HPDE6-E6E7 (cell line): Measurements from ENCODE around the gene CHCHD3.
"Not testable (repeated sequence)": the region's sequence is repeated elsewhere in the genome, so short reads cannot be mapped to it uniquely, and the experiment has no call there.

ENCODE experiments used
- DNase-seq: peaks from one replicate; pipeline ENCODE4 v3.0.0; 2011; ENCODE audit warnings: missing footprints; ENCODE audit errors: extremely low spot score

Gene CHCHD3

DNA sequence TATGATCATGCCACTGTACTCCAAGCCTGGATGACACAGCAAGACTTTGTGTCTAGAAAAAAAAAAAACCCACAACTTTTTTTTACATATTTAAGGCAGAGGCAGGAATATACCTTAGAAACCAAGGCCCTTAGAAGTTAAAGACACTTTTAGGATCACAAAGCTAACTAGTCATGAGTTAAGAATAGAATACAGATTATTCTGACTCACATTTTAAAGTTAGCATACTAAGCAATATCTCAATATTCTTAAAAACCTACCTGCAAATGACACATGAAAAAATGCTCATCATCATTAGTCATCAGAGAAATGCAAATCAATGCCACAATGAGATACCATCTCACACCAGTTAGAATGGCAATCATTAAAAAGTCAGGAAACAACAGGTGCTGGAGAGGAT is 177.7 kb downstream of the CHCHD3 start:
- DNase-seq = no peak

- DNase-seq = not testable (repeated sequence)
Measured at GRCh38 chr7:132902294-132902693, 179.6 kb downstream of the CHCHD3 start.

GRCh38 chr7:132901241-132901640 is 180.6 kb downstream of the CHCHD3 start:
- DNase-seq = no peak

DNA sequence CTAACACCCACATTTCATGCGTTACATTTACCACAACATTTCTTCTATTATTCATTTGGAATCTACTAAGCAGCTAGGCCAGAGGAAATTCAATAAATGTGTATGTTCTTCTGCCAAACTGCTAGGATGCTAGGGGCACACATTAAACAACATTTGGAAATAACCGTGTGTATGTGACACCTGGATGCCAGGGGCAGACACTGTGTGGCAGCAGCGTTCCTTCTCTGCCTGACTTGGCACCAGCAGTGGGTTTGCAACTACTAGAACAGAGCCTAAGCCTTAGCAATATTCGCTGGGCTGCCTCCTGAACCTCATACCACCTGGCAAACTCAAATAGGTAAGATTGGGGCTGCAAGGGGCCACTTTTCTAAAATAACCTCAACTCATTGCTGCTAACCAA is 182.1 kb downstream of the CHCHD3 start:
- no peak for DNase-seq

GRCh38 chr7:132898641-132899175 is 183.2 kb downstream of the CHCHD3 start:
- DNase-seq = not testable (repeated sequence)

GRCh38 chr7:132897093-132897687 is 184.7 kb downstream of the CHCHD3 start:
- no peak for DNase-seq

DNA sequence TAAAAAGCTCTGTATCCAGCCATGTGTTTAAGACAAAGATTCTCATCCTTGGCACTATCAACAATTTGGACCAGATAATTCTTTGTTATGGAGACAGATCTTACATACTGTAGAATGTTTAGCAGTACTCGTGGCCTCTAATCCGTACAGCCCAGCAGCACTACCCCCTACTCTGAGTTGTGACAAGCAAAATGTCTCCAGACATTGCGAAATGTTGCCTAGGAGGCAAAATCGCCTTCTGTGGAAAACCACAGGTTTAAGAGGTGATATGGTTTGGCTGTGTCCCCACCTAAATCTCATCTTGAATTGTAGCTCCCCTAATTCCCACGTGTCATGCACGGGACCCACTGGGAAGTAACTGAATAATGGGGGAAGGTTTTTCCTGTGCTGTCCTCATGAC is 186.7 kb downstream of the CHCHD3 start:
- no peak for DNase-seq

DNA sequence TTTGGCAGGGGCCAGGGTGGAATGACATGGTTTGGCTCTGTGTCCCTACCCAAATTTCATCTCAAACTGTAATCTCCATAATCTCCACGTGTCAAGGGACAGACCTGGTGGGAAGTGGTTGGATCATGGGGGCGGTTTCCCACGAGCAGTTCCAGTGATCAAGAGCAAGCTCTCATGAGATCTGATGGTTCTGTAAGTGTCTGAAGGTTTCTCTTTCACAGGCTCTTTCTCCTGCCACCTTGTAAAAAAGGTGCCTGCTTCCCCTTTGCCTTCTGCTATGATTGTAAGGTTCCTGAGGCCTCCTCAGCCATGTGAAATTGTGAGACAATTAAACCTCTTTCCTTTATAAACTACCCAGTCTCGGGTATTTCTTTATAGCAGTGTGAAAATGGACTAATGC is 188.3 kb downstream of the CHCHD3 start:
- no peak for DNase-seq

- DNase-seq = not testable (repeated sequence)
Measured at GRCh38 chr7:132892744-132893143, 189.1 kb downstream of the CHCHD3 start.

GRCh38 chr7:132891554-132891953 is 190.3 kb downstream of the CHCHD3 start:
- no peak for DNase-seq

GRCh38 chr7:132882714-132883428 is 199.0 kb downstream of the CHCHD3 start:
- no peak for DNase-seq

GRCh38 chr7:132881317-132881716 is 200.6 kb downstream of the CHCHD3 start:
- no peak for DNase-seq

- no peak for DNase-seq
Measured at GRCh38 chr7:132879579-132879978, 202.3 kb downstream of the CHCHD3 start.

DNA sequence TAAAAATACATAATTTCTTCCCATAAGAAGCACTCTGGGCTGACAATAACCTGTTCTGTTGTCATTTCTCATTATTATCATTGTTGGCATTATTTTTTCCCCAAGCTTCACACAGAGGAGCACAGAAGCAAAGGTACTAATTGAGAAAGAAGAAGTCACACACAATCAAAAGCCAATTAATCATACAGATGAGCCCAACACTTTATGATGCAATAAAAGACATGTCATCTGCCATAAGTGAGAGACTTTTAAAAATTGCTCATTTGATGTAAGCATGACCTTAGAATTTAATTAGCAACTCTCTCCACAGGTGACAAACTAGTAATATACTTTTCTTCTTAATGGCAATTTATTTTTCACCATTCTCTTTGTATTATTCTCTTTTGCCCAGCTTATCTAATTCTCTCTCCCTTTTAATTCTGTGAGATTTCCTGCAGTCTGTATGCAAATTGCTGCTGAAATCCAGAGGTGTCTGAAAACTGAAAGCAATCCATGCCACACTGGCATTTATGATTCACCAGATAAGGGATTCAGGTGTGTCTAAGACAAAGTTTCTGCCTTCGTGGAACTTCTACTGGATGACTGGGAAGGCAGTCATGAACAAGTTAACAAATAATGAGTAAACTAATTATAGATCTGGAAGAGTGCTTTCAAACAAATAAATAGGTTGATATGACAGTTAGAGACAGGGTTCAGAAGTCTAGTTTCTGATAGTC is 203.5 kb downstream of the CHCHD3 start:
- DNase-seq = peak; percentile 27

GRCh38 chr7:132877573-132877972 is 204.3 kb downstream of the CHCHD3 start:
- DNase-seq = no peak

- DNase-seq = no peak
Measured at GRCh38 chr7:132876576-132876975, 205.3 kb downstream of the CHCHD3 start.

- DNase-seq = no peak
Measured at GRCh38 chr7:132872034-132872433, 209.9 kb downstream of the CHCHD3 start.

GRCh38 chr7:132871419-132871818 is 210.5 kb downstream of the CHCHD3 start:
- no peak for DNase-seq

- no peak for DNase-seq
Measured at GRCh38 chr7:132869166-132869861, 212.6 kb downstream of the CHCHD3 start.

GRCh38 chr7:132866551-132866950 is 215.3 kb downstream of the CHCHD3 start:
- no peak for DNase-seq

GRCh38 chr7:132866144-132866531 is 215.8 kb downstream of the CHCHD3 start:
- no peak for DNase-seq
